H4 (cell line): Measurements from ENCODE around the gene TMEM26. TPM values are rescaled to one million over a fixed set of nuclear protein-coding genes. Genes with fewer than 3 reads are reported as not detected.
A peak's percentile ranks its signal among the peaks of the same experiment; 100 is the strongest.

Source experiments
- DNase-seq: peaks from one replicate; pipeline ENCODE4 v3.0.0-alpha.2; 2015; ENCODE audit warnings: low spot score
- total RNA-seq: library from RNA; depleted of rRNA; stranded (reverse); fragments of >200 nt; shearing (Covaris generic); gene quantifications from 2 replicates; pipeline ENCODE4 v1.2.3, GENCODE V29; 2014; rRNA removed

Gene TMEM26
- not detected in 2 replicates for total RNA-seq

DNA sequence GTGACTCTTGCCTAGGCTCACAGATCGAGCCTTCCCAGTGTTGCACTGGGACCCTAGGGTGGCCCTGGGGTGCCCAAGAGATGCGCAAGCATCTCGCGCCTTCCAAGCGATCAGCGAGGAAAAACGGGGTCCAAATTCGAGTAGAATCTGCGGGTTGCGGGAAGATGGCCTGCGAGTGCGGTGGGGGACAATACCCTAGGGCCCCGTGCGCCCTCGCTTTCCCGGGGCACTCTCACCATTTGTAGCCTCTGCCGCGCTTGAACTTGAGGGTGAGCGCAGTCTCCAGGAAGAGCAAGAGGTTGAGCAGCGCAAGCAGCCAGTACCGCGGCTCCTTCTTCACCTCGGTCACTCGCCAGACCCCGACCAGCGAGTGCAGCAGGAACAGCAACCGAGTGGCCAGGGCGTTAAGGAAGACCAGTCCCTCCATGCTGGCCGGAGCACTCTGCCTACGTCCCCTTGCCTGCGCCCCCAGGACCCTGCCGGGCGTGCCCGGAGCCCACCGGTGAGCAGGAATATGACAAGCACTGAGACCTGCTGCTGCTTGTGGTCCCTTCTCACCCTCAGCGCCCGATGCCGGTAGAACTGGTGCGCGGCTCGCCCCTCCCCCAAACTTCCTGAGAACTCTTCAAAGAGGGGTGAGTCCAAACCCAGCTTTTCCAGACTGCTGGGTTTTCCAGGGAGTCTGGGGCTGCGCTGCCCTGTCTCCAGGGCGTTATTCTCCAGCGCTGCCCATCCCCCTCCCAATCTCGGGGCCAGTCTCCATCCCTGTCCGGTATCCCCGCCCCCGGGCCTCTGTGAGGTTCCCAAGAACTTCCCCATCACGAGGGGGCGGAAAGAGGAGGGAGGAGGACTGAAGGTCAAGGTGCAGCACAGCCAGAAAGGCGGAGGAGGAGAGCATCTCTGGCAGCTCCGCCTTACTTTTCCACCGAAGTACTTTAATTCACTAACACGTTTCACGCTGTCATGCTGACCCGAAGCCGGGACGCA is at the start of gene TMEM26:
TMEM26 (minus strand) TSS at position 727 of the 987 bp plus-strand sequence; CDS start at position 427, 300 bp downstream.
- DNase-seq = no peak

GRCh38 chr10:61500460-61500859 is 47.3 kb upstream of the TMEM26 start:
- no peak for DNase-seq

- no peak for DNase-seq
Measured at GRCh38 chr10:61492364-61492995, 39.3 kb upstream of the TMEM26 start.

GRCh38 chr10:61487506-61487905 is 34.3 kb upstream of the TMEM26 start:
- DNase-seq = peak; percentile 14

DNA sequence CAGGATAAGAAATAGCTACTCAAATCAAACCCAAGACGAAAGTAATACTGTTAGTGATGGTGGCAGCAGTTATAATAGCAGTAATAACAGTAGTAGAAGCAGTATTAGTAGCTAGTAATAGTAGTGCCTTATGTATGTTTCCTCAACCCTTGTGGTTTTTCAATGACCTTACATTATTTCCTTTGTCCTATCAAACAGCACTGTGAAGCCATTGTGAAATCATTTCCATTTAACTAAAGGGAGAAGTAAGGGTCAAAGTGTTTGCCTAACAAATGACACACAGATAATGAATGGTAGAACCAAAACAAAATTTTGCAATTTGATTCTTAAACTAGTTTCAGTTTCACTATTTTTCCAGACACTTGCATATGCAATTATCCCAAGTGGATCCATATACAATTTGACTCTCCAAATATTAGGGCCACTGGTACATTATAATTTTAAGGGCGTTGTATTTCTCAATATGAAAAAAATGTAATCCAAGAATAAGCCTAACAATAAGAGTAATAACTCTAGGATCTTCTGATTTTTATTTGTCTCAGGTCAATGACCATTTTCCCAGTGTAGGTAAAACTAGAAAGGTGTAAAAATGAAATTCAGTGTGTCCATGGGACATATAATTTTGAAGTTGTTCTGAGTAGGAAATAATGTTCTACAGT is 33.7 kb upstream of the TMEM26 start:
- DNase-seq = peak; percentile 15

GRCh38 chr10:61486251-61486650 is 33.1 kb upstream of the TMEM26 start:
- no peak for DNase-seq

- no peak for DNase-seq
Measured at GRCh38 chr10:61481597-61481996, 28.4 kb upstream of the TMEM26 start.

- DNase-seq = no peak
Measured at GRCh38 chr10:61480208-61480607, 27.0 kb upstream of the TMEM26 start.

- no peak for DNase-seq
Measured at GRCh38 chr10:61478621-61479312, 25.6 kb upstream of the TMEM26 start.

DNA sequence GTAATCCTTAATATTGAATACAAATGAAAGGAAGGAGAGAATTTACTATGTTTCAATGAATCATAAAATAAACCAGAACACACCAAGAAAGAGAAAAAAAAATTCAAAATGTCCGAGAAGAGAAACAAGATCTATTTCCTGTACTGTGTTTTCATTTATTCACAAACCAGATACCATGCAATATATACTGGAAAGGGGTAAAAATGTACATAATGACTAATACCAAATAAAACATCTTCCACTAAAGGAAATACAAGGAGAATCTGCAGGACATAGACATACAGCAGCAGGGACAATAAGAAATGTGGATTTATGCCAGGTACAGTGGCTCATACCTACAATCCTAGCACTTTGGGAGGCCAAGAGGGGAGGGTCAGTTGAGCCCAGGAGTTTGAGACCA is 24.3 kb upstream of the TMEM26 start:
- no peak for DNase-seq

DNA sequence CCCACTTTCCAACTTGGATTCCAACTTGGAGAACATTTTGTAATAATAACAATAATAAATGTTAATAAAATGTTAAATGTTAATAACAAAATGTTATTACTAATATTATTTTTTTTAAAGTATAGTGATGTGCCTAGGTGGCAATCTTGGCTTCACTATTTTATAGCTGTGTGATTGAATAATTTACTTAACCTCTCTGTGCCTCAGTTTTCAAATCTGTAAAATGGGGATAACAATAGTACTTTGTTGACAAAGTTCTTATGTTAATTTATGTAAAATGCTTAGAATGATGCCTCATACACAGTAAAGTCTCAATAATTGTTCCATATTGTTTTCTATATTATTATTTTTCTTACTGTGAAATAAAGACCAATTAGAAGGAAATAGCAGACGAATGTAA is 23.3 kb upstream of the TMEM26 start:
- DNase-seq = no peak

DNA sequence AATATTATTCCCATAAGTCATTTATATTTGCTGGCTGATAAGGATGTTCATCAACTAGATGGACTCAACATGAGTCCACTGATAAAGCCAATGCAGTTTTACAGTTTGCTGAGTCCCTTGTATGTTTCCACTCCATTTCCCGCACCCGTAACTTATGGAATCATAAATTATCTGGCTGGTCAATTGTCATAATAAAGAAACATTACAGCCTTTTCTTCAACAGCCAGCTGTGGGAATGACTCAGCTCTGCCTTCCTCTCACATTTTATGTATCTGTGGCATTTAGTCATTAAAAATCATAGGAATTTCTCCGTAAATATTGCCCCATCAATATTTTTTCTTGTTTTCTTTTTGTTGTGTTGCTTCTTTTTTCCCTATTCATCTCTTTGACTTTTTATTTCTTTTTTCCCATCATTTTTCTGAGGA is 22.3 kb upstream of the TMEM26 start:
- no peak for DNase-seq

- no peak for DNase-seq
Measured at GRCh38 chr10:61472090-61472674, 19.0 kb upstream of the TMEM26 start.

- no peak for DNase-seq
Measured at GRCh38 chr10:61471491-61471890, 18.3 kb upstream of the TMEM26 start.

- DNase-seq = no peak
Measured at GRCh38 chr10:61470740-61471139, 17.6 kb upstream of the TMEM26 start.

DNA sequence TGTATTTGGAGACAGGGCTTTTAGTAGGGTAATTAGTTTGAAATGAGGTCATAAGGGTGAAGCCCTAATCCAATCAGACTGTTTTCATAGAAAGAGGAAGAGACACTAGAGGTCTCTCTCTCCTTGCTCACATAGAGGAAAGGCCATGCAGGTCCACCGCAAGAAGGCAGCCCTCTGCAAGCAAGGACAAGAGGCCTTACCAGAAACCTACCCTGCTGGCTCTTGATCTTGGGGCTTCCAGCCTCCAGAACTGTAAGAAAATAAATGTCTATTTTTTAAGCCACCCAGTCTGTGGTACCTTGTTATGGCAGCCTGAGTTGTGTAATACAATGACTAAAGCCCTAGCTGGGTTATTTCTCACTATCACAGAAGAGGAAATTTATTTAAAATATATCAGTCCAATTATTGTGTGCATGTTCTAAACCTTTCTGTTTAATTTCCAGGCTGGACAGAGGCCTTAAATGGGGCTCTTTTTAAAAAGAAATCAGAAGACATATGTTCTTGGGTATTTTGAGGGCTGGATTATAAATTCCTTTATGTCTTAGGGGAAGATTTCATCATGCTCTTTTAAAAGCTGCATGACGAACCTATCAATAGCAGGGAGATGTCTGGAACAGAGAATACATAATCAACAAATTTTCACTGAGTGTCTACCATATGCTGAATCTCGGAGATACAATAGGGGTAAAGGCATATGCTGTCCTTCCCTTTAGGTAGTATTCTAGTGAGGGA is 12.9 kb upstream of the TMEM26 start:
- DNase-seq = peak; percentile 19

- DNase-seq = no peak
Measured at GRCh38 chr10:61465171-61465496, 12.0 kb upstream of the TMEM26 start.

GRCh38 chr10:61464461-61465170 is 11.4 kb upstream of the TMEM26 start:
- peak; percentile 23 for DNase-seq

- peak; percentile 67 for DNase-seq
Measured at GRCh38 chr10:61463035-61463909, 10.1 kb upstream of the TMEM26 start.
